Measurements from ENCODE around the gene MUC13.

GRCh38 chr3:124962403-124962940 lies 27.9 kb upstream of the MUC13 start:
- TF ChIP-seq POLR2AphosphoS5 (IDR thresholded peaks at IDR 0.05; ENCODE audit: control insufficient read depth, insufficient read depth, low read depth, low read length) = no peak
- TF ChIP-seq, protein P1, sequence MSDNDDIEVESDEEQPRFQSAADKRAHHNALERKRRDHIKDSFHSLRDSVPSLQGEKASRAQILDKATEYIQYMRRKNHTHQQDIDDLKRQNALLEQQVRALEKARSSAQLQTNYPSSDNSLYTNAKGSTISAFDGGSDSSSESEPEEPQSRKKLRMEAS (CRISPR knock-in tag; IDR thresholded peaks at IDR 0.05) = no peak
- no peak for TF ChIP-seq ZHX1 (conservative IDR thresholded peaks at IDR 0.05; ENCODE audit: low read length)
- no peak for TF ChIP-seq GTF3C2 (IDR thresholded peaks at IDR 0.05; ENCODE audit: borderline replicate concordance, extremely low read depth, insufficient read length)
- TF ChIP-seq, protein P2, sequence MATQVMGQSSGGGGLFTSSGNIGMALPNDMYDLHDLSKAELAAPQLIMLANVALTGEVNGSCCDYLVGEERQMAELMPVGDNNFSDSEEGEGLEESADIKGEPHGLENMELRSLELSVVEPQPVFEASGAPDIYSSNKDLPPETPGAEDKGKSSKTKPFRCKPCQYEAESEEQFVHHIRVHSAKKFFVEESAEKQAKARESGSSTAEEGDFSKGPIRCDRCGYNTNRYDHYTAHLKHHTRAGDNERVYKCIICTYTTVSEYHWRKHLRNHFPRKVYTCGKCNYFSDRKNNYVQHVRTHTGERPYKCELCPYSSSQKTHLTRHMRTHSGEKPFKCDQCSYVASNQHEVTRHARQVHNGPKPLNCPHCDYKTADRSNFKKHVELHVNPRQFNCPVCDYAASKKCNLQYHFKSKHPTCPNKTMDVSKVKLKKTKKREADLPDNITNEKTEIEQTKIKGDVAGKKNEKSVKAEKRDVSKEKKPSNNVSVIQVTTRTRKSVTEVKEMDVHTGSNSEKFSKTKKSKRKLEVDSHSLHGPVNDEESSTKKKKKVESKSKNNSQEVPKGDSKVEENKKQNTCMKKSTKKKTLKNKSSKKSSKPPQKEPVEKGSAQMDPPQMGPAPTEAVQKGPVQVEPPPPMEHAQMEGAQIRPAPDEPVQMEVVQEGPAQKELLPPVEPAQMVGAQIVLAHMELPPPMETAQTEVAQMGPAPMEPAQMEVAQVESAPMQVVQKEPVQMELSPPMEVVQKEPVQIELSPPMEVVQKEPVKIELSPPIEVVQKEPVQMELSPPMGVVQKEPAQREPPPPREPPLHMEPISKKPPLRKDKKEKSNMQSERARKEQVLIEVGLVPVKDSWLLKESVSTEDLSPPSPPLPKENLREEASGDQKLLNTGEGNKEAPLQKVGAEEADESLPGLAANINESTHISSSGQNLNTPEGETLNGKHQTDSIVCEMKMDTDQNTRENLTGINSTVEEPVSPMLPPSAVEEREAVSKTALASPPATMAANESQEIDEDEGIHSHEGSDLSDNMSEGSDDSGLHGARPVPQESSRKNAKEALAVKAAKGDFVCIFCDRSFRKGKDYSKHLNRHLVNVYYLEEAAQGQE (IDR thresholded peaks at IDR 0.05; ENCODE audit: borderline replicate concordance) = no peak
- TF ChIP-seq, protein P2 (CRISPR knock-in tag; IDR thresholded peaks at IDR 0.05; ENCODE audit: low read depth) = no peak
- TF ChIP-seq, protein P3, sequence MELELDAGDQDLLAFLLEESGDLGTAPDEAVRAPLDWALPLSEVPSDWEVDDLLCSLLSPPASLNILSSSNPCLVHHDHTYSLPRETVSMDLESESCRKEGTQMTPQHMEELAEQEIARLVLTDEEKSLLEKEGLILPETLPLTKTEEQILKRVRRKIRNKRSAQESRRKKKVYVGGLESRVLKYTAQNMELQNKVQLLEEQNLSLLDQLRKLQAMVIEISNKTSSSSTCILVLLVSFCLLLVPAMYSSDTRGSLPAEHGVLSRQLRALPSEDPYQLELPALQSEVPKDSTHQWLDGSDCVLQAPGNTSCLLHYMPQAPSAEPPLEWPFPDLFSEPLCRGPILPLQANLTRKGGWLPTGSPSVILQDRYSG (tag; conservative IDR thresholded peaks at IDR 0.05; ENCODE audit: low read depth) = no peak
- no peak for TF ChIP-seq ZNF274 (IDR thresholded peaks at IDR 0.05; ENCODE audit: borderline replicate concordance, low read depth, low read length)
- no peak for TF ChIP-seq KLF6 (CRISPR knock-in tag; IDR thresholded peaks at IDR 0.05; ENCODE audit: borderline replicate concordance)
- no peak for TF ChIP-seq STAG1 (CRISPR knock-in tag; IDR thresholded peaks at IDR 0.05; ENCODE audit: borderline replicate concordance)

All from K562 (cell line).